Measurements from ENCODE around the gene GULP1.
"Not testable (repeated sequence)": the region's sequence is repeated elsewhere in the genome, so short reads cannot be mapped to it uniquely, and the experiment has no call there.

Gene GULP1

DNA sequence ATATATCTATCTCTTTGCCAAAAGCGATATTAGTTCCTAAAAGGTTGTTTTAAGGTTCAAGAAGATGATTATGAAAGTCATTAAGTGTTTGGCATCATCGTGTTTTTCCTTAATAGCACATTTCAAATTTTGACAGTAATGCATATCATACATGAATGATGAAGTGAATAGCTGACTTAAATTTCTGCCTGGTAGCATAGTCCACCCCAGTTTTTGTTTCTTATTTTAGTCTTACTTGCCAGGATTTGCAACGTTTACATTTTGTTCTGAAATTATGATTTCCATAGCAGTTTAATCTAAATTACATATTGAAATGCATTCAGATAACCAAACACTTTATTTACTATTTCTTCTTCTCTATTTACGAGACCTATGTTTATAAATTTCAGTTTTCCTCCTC, 201.1 kb downstream of the GULP1 start:
- DNase-seq, result no peak

- DNase-seq, result no peak
Measured at GRCh38 chr2:188494906-188495305, 203.2 kb downstream of the GULP1 start.

- DNase-seq, result no peak
Measured at GRCh38 chr2:188495969-188496431, 204.3 kb downstream of the GULP1 start.

DNA sequence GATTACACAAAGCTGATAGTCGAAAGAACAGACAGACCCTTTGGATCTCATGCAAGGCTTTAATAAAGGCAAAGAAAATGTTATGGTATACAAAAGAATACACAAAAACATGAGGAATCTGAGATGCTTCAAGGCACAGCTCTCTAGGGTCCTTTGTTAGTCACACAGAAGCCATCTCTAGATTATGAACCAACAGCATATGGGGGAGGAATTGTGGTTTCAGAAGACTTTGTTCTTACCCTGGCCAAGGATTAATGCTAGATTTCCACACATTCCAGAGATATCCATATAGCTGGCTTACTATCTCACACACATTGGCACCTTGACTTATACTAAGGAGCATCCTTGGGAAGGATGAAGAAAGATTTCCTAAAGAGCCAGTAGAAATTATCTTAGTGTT, 206.1 kb downstream of the GULP1 start:
- no peak for DNase-seq

DNA sequence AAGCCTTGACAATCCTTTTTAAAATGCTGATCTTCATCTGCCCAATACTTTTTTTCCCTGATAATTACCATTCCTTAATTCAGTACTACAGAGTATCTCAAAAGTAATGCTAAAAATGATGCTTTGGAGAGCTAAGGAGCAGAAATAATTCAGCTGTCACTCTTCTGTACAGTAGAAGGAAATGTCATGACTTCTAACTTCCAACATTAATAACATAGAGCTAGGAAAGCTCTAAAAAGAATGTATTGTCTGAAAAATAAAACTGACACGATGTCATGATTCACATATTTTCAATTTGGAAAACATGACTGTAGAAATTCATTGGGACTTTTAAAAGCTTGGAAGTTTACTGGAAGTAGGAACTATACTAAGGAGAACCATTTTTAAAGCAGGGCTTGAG, 212.3 kb downstream of the GULP1 start:
- no peak for DNase-seq

DNA sequence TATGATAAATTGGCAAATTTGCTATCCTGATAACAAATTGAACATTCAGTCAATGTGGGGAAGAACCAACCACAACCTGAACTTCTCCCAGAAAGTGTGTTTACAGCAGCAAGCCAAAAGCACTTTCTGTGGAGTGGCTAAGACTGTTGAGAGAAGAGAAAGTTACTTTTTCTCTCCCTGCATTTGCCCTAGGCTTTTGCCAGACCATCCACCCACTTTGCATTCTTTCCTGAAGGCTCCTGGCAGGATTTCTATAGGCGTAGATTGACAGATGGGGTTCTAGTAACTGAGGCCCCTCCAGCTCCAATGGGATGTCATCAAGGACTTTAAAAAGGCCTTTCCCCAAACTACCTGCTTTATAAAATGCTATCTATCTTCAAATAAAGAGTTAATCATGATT, 215.2 kb downstream of the GULP1 start:
- DNase-seq, result no peak

GRCh38 chr2:188511346-188511745, 219.7 kb downstream of the GULP1 start:
- DNase-seq, result no peak

- peak; percentile 38 for DNase-seq
Measured at GRCh38 chr2:188512456-188512855, 220.8 kb downstream of the GULP1 start.

- DNase-seq, result no peak
Measured at GRCh38 chr2:188515918-188516317, 224.2 kb downstream of the GULP1 start.

DNA sequence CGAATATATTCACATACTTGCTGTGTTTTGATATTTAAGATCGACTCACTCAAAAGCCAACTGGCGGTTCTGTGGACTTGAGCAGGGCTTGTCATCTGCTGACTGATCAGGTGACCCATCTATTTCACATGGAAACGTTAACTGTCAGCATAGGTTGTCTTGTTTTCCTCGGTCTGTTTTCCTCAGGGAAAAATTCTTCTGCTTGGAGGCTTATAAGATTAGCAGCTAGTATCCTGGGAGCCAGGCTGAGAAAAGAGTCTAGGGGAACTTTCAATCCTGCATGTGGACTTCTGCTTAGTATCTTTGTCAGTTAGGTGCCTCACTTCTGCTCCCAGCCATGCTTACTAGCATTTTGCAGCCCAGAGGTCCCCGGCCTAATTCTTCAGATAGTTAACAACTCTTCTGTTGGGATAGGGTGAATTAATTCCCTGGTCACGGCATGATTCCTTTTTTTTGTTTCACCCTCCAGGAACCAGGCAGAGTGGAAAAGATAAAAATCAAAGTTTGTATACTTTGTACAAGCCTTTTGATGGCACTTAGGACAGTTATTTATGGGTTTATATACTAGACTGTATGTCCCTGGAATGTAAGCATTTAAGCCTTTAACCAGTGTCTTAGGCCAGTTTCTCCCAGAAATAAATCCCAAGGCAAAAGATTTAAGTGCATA, 226.0 kb downstream of the GULP1 start:
- no peak for DNase-seq

GRCh38 chr2:188518381-188518780, 226.7 kb downstream of the GULP1 start:
- no peak for DNase-seq

GRCh38 chr2:188519136-188519535, 227.5 kb downstream of the GULP1 start:
- no peak for DNase-seq

GRCh38 chr2:188522517-188522916, 230.8 kb downstream of the GULP1 start:
- no peak for DNase-seq

- DNase-seq, result no peak
Measured at GRCh38 chr2:188523919-188524318, 232.2 kb downstream of the GULP1 start.

- peak; percentile 49 for DNase-seq
Measured at GRCh38 chr2:188524519-188525113, 232.9 kb downstream of the GULP1 start.

DNA sequence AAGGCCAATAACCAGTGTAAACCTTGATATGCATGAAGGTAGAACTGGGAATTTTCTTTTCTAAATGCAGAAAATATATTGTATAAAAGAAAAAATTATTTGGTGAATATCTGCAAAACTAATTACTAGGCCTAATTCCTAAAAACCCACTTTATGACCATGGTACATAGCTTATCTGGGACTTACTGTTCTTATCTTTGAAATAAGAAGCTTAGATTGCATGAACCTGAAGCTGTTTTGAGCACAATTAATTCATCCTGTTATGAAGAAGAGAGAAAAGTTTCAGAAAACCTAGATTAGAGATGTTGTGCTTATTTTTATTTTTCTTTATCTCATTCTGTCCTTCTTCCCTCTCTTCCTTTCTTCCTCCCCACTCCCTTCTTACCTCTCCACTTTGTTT, 235.0 kb downstream of the GULP1 start:
- DNase-seq, result no peak

DNA sequence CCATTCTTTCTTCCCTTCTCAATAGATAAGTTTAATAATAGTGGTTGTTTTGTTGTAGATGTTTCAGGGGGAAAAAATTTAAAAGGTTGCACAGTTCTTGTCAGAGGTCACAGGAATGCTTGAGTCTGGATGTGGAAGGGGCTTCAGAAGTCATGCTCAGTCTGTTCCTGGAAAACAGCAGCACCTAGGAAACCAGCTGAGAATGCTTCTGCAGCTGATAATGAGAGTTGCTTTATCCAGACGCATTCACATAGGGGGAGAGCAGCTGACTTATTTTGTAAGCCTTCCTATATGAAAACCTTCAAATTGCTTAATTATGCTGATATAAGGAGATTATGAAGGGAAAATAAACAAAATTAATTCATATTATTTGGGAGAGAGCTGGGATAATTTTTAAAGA, 235.5 kb downstream of the GULP1 start:
- DNase-seq, result no peak

GRCh38 chr2:188527581-188527993, 235.9 kb downstream of the GULP1 start:
- no peak for DNase-seq

GRCh38 chr2:188529710-188530109, 238.0 kb downstream of the GULP1 start:
- no peak for DNase-seq

GRCh38 chr2:188534875-188535274, 243.2 kb downstream of the GULP1 start:
- no peak for DNase-seq

DNA sequence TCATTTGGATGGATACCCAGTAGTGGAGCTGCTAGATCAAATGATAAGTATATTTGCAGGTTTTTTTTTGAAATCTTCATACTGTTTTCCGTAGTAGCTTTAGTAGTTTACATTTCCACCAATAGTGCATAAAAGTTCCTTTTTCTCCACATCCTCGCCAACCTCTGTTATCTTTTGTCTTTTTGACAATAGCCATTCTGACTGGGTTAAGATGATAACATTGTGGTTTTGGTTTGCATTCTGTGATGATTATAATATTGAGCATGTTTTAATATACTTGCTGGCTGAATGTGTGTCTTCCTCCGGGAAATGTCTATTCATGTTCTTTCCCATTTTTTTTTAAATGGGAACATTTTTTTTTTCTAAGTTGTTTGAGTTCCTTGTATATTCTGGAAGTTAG, 260.0 kb downstream of the GULP1 start:
- no peak for DNase-seq

DNA sequence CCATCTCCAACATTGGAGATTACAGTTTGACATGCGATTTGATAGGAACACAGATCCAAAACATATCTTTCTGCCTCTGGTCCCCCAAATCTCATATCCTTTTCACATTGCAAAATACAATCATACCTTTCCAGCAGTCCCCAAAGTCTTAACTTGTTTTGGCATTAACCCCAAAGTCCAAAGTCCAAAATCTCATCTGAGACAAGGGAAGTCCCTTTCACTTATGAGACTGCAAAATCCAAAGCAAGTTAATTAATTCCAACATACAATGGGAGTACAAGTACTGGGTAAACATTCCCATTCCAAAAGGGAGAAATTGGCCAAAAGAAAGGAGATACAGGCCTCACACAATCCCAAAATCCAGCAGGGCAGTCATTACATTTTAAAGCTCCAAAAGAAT, 265.4 kb downstream of the GULP1 start:
- DNase-seq, result no peak

GRCh38 chr2:188559455-188559854, 267.8 kb downstream of the GULP1 start:
- DNase-seq, result not testable (repeated sequence)

DNA sequence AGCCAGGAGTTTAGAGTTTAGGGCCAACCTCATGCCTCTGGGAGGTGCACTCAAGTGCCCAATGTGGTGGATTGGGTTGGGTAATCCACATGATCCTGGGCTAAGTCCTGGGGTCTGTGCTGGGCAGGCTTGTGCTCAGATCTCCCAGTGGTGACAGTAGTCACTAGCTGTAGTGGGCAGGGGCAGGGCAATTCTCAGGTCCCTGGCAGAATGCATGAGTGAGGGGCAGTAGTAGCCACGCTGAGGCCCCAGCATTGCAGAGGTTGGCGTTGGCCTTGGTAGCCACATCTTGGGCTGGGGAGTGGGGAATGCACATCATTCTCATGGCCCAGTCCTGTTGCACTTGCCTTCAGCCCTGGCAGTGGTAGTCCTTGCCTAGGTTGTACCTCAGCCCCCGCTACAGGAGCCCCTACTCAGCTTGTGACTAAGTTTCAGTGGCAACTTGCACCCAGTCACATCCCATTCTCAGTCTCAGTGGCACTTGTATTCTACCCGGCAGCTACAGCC, 269.9 kb downstream of the GULP1 start:
- no peak for DNase-seq
